Measurements from ENCODE around the gene RTN4. TPM values are rescaled to one million over a fixed set of nuclear protein-coding genes. Genes with fewer than 3 reads are reported as not detected.
A peak's percentile ranks its signal among the peaks of the same experiment; 100 is the strongest.

The RTN4 gene
- total RNA-seq, 1 experiment from 2014 or later = 513 TPM

DNA sequence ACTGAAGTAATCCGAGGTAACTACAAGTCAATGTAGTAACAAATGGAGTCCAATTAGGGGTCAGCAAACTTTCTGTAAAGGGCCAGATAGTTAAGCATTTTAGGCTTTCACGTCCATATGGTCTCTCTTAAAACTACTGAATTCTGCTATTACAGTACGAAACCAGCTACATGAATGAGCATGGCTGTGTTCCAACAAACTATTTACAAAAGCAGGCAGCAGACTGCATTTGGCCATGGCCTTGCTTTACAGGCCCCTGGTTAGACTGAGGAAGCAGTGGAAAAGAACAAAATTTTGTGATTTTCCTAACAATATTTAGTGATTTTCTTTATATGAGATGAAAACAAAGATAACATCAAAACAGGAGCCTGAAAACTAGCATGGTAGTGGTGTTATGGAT is 64.0 kb downstream of the RTN4 start:
- in situ Hi-C loops (cut with HindIII; ENCODE audit: low pct_unique_long_range_greater_than_20kb, low sequenced_read_pairs) = no loop called here
- no peaks in the 10 kb centered on the region for H3K9me3 ChIP-seq (ENCODE audit: control insufficient read depth, insufficient read depth, low read depth, low read length)
- peak overlapping the region; percentile 60 for H3K27ac ChIP-seq (ENCODE audit: low read length)
- TF ChIP-seq SIN3A (IDR thresholded peaks at IDR 0.05; ENCODE audit: borderline replicate concordance, insufficient read depth, low read depth, low read length) = no peak
- peaks cover 32% of the 10 kb centered on the region for H3K36me3 ChIP-seq (ENCODE audit: control insufficient read depth, insufficient read depth, low read length)
- POLR2A ChIA-PET = interaction anchor here (0.5 kb wide), 1 partner anchor 8 kb away, joined by 5 read pairs; no protein-coding TSS in a partner anchor
- BruUV-seq (replicated peaks) = no TSS peak
- peaks cover 78% of the 10 kb centered on the region for H3K4me1 ChIP-seq (ENCODE audit: control insufficient read depth, insufficient read depth, low read length)
- CTCF ChIA-PET = no interaction called here
- DNase-seq (ENCODE audit: low read depth, low spot score) = no peak
- intact Hi-C loops (cut with micrococcal nuclease; ENCODE audit: unreplicated experiment) = no loop called here
- no peak for ATAC-seq
- no peaks in the 10 kb centered on the region for H3K27me3 ChIP-seq (ENCODE audit: control insufficient read depth, insufficient read depth, low read length)
- no peak overlapping the region for H3K4me3 ChIP-seq (ENCODE audit: low read depth in 2 of 2, low read length in 2 of 2)

- intact Hi-C loops (cut with micrococcal nuclease; ENCODE audit: unreplicated experiment) = no loop called here
- POLR2A ChIA-PET = no interaction called here
- no peaks in the 10 kb centered on the region for H3K9me3 ChIP-seq (ENCODE audit: control insufficient read depth, insufficient read depth, low read depth, low read length)
- no peaks in the 10 kb centered on the region for H3K27me3 ChIP-seq (ENCODE audit: control insufficient read depth, insufficient read depth, low read length)
- H3K4me1 ChIP-seq (ENCODE audit: control insufficient read depth, insufficient read depth, low read length) = peaks cover 87% of the 10 kb centered on the region
- H3K36me3 ChIP-seq (ENCODE audit: control insufficient read depth, insufficient read depth, low read length) = peaks cover 46% of the 10 kb centered on the region
- no peak for TF ChIP-seq POLR2AphosphoS5 (IDR thresholded peaks at IDR 0.05; ENCODE audit: low read depth, low read length)
- no peak for TF ChIP-seq CTCF (IDR thresholded peaks at IDR 0.05)
- no peak for TF ChIP-seq TCF7L2 (IDR thresholded peaks at IDR 0.05; ENCODE audit: low read depth, low read length)
- no peak for TF ChIP-seq SIN3A (IDR thresholded peaks at IDR 0.05; ENCODE audit: borderline replicate concordance, insufficient read depth, low read depth, low read length)
- TF ChIP-seq, protein P1, sequence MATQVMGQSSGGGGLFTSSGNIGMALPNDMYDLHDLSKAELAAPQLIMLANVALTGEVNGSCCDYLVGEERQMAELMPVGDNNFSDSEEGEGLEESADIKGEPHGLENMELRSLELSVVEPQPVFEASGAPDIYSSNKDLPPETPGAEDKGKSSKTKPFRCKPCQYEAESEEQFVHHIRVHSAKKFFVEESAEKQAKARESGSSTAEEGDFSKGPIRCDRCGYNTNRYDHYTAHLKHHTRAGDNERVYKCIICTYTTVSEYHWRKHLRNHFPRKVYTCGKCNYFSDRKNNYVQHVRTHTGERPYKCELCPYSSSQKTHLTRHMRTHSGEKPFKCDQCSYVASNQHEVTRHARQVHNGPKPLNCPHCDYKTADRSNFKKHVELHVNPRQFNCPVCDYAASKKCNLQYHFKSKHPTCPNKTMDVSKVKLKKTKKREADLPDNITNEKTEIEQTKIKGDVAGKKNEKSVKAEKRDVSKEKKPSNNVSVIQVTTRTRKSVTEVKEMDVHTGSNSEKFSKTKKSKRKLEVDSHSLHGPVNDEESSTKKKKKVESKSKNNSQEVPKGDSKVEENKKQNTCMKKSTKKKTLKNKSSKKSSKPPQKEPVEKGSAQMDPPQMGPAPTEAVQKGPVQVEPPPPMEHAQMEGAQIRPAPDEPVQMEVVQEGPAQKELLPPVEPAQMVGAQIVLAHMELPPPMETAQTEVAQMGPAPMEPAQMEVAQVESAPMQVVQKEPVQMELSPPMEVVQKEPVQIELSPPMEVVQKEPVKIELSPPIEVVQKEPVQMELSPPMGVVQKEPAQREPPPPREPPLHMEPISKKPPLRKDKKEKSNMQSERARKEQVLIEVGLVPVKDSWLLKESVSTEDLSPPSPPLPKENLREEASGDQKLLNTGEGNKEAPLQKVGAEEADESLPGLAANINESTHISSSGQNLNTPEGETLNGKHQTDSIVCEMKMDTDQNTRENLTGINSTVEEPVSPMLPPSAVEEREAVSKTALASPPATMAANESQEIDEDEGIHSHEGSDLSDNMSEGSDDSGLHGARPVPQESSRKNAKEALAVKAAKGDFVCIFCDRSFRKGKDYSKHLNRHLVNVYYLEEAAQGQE (IDR thresholded peaks at IDR 0.05; ENCODE audit: insufficient read depth in 1 of 2, low read depth in 2 of 2, low read length in 1 of 2) = no peak
- ATAC-seq (no peak), DNase-seq (ENCODE audit: low read depth, low spot score) (no peak)
- H3K27ac ChIP-seq (ENCODE audit: low read length) = peak overlapping the region; percentile 76
- CTCF ChIA-PET = interaction anchor here (0.6 kb wide), 1 partner anchor 247 kb away, joined by 5 read pairs; no protein-coding TSS in a partner anchor
- H3K4me3 ChIP-seq (ENCODE audit: low read depth in 2 of 2, low read length in 2 of 2) = no peak overlapping the region
- in situ Hi-C loops (cut with HindIII; ENCODE audit: low pct_unique_long_range_greater_than_20kb, low sequenced_read_pairs) = no loop called here
- BruUV-seq (replicated peaks) = no TSS peak
Observed at GRCh38 chr2:54984476-54984875, 65.8 kb downstream of the RTN4 start.

GRCh38 chr2:54983345-54984220 is 66.7 kb downstream of the RTN4 start:
- peaks cover 49% of the 10 kb centered on the region for H3K36me3 ChIP-seq (ENCODE audit: control insufficient read depth, insufficient read depth, low read length)
- ChIA-PET CTCF (no interaction called here), POLR2A (no interaction called here)
- intact Hi-C loops (cut with micrococcal nuclease; ENCODE audit: unreplicated experiment) = no loop called here
- peak; percentile 65 for ATAC-seq
- in situ Hi-C loops (cut with HindIII; ENCODE audit: low pct_unique_long_range_greater_than_20kb, low sequenced_read_pairs) = no loop called here
- no TSS peak for BruUV-seq (replicated peaks)
- H3K4me1 ChIP-seq (ENCODE audit: control insufficient read depth, insufficient read depth, low read length) = peaks cover 82% of the 10 kb centered on the region
- H3K27ac ChIP-seq (ENCODE audit: low read length) = peak overlapping the region; percentile 76
- TF ChIP-seq, protein P1 (IDR thresholded peaks at IDR 0.05; ENCODE audit: insufficient read depth in 1 of 2, low read depth in 2 of 2, low read length in 1 of 2) = no peak
- TF ChIP-seq TCF7L2 (IDR thresholded peaks at IDR 0.05; ENCODE audit: low read depth, low read length) (no peak), CTCF (IDR thresholded peaks at IDR 0.05) (no peak), POLR2AphosphoS5 (IDR thresholded peaks at IDR 0.05; ENCODE audit: low read depth, low read length) (no peak), SIN3A (IDR thresholded peaks at IDR 0.05; ENCODE audit: borderline replicate concordance, insufficient read depth, low read depth, low read length) (no peak)
- no peaks in the 10 kb centered on the region for H3K27me3 ChIP-seq (ENCODE audit: control insufficient read depth, insufficient read depth, low read length)
- peak; percentile 33 for DNase-seq (ENCODE audit: low read depth, low spot score)
- no peaks in the 10 kb centered on the region for H3K9me3 ChIP-seq (ENCODE audit: control insufficient read depth, insufficient read depth, low read depth, low read length)
- H3K4me3 ChIP-seq (ENCODE audit: low read depth in 2 of 2, low read length in 2 of 2) = no peak overlapping the region

Data from Panc1 (cell line).